Measurements from ENCODE around the gene NRG3. TPM values are rescaled to one million over a fixed set of nuclear protein-coding genes. Genes with fewer than 3 reads are reported as not detected.

NRG3 gene
- total and polyA plus RNA-seq, 2 of the 4 experiments (the other 2 are of a cell fraction): not detected

DNA sequence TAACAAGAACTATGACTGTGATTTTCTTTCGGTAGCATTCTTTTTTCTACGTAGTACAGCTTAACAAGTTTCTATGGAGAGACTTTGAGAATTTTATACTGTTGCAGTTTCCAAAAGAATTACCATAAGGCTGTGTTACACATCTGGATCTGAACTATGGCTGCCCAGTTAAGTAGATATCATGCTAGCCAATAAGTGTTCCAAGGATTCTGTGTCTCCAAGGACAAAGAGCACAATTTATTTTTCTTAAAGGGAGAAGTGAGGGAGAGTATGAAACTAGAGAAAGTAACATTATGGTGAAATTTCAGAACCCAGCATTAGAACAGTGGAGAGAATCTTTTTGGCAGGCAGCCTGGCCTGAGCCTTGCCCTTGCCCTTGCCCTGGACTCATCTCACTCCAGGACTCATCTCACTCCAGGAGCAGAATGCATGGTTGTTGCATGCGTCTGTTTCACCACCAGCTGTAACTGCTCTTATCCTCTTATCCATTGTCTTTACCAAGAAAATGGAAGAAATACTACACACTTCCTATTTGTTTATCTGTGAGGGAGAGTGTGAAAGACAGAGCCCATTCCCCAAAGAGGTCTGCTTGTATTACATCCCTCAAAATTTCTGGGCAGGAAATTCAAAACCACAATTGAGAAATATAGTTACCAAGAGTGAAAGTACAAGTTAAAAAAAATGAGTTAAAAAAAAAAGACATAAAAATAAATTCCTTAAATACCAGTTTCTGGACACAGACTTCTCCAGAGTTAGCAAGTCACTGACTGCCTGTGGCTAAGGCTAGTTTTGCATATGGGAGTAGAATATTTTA, 1067.5 kb downstream of the NRG3 start:
- no peak overlapping the region for H2BK20ac ChIP-seq (ENCODE audit: low read depth, low read length)
- H3K9me3 ChIP-seq (ENCODE audit: control insufficient read depth, insufficient read depth, low read length): 0 out of 2 replicates have a peak, but pooled peaks cover 3% of the 10 kb centered on the region
- no peak for ATAC-seq (ENCODE audit: low read depth)
- WGBS, 2 experiments (ENCODE audit: extremely low coverage in 2 of 2, insufficient read length in 1 of 2): no CpG with 5 or more reads among the region's 3 CpGs
- no peak overlapping the region for H2AK5ac ChIP-seq (ENCODE audit: low read depth, low read length)
- H3K9me1 ChIP-seq (ENCODE audit: insufficient read depth, low read length): no peaks in the 10 kb centered on the region
- H2BK15ac ChIP-seq (ENCODE audit: low read depth, low read length): no peak overlapping the region
- no peak for DNase-seq
- H3K9ac ChIP-seq (ENCODE audit: low read depth, low read length): no peak overlapping the region
- no peaks in the 10 kb centered on the region for H3K79me1 ChIP-seq (ENCODE audit: low read depth in 1 of 2, low read length in 2 of 2)
- TF ChIP-seq RCOR1 (IDR thresholded peaks at IDR 0.05; ENCODE audit: insufficient replicate concordance, low read length) (no peak), RAD21 (IDR thresholded peaks at IDR 0.05; ENCODE audit: low read length) (no peak), MXI1 (IDR thresholded peaks at IDR 0.05; ENCODE audit: borderline replicate concordance, low read depth, low read length) (no peak), ELK1 (IDR thresholded peaks at IDR 0.05; ENCODE audit: borderline replicate concordance, low read depth, low read length) (no peak), BHLHE40 (IDR thresholded peaks at IDR 0.05; ENCODE audit: low read depth, low read length) (no peak), POLR2A (IDR thresholded peaks at IDR 0.05; ENCODE audit: low read depth, low read length) (no peak), SMC3 (IDR thresholded peaks at IDR 0.05; ENCODE audit: low read depth, low read length) (no peak), CHD1 (IDR thresholded peaks at IDR 0.05; ENCODE audit: low read depth, low read length) (no peak), RFX5 (IDR thresholded peaks at IDR 0.05; ENCODE audit: low read depth, low read length) (no peak), USF2 (IDR thresholded peaks at IDR 0.05; ENCODE audit: low read depth, low read length) (no peak), NFE2L2 (IDR thresholded peaks at IDR 0.05; ENCODE audit: low read depth, low read length) (no peak), CEBPB (IDR thresholded peaks at IDR 0.05; ENCODE audit: low read depth, low read length) (no peak), MAZ (IDR thresholded peaks at IDR 0.05; ENCODE audit: borderline replicate concordance, low read depth, low read length) (no peak), MAFK (IDR thresholded peaks at IDR 0.05; ENCODE audit: low read depth, low read length) (no peak), FOS (IDR thresholded peaks at IDR 0.05; ENCODE audit: low read depth, low read length) (no peak)
- TF ChIP-seq, protein P1, sequence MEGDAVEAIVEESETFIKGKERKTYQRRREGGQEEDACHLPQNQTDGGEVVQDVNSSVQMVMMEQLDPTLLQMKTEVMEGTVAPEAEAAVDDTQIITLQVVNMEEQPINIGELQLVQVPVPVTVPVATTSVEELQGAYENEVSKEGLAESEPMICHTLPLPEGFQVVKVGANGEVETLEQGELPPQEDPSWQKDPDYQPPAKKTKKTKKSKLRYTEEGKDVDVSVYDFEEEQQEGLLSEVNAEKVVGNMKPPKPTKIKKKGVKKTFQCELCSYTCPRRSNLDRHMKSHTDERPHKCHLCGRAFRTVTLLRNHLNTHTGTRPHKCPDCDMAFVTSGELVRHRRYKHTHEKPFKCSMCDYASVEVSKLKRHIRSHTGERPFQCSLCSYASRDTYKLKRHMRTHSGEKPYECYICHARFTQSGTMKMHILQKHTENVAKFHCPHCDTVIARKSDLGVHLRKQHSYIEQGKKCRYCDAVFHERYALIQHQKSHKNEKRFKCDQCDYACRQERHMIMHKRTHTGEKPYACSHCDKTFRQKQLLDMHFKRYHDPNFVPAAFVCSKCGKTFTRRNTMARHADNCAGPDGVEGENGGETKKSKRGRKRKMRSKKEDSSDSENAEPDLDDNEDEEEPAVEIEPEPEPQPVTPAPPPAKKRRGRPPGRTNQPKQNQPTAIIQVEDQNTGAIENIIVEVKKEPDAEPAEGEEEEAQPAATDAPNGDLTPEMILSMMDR (conservative IDR thresholded peaks at IDR 0.05; ENCODE audit: low read depth, low read length): no peak
- no peak overlapping the region for H3K23ac ChIP-seq (ENCODE audit: low read depth, low read length)
- no peak overlapping the region for H4K5ac ChIP-seq (ENCODE audit: low read depth, low read length)
- CTCF ChIA-PET: no interaction called here
- no peak overlapping the region for H2BK120ac ChIP-seq (ENCODE audit: low read depth, low read length)
- POLR2A ChIA-PET (ENCODE audit: unreplicated experiment): no interaction called here
- H3K27ac ChIP-seq (ENCODE audit: insufficient read depth, low read length): no peak overlapping the region
- no peak overlapping the region for H2BK5ac ChIP-seq (ENCODE audit: low read depth, low read length, poor library complexity, severe bottlenecking)
- H3K4ac ChIP-seq (ENCODE audit: low read depth, low read length): no peak overlapping the region
- no peak overlapping the region for H3K56ac ChIP-seq (ENCODE audit: extremely low read depth, insufficient read depth, low read length)
- no peak overlapping the region for H3K4me3 ChIP-seq (ENCODE audit: insufficient read depth, low read depth, low read length)
- in situ Hi-C loops (cut with MboI; ENCODE audit: low sequenced_read_pairs) (no loop called here), dilution Hi-C loops (cut with HindIII; ENCODE audit: low sequenced_read_pairs, unreplicated experiment) (no loop called here), intact Hi-C loops (cut with micrococcal nuclease) (no loop called here)
- no peak overlapping the region for H3K14ac ChIP-seq (replicated peaks; ENCODE audit: low read depth, low read length)
- no peak overlapping the region for H3K4me2 ChIP-seq (ENCODE audit: low read depth, low read length)
- no peak overlapping the region for H4K91ac ChIP-seq (ENCODE audit: insufficient read depth, low read depth, low read length)
- no peaks in the 10 kb centered on the region for H3K36me3 ChIP-seq (ENCODE audit: control insufficient read depth, insufficient read depth, low read length)
- H4K20me1 ChIP-seq (ENCODE audit: insufficient read depth, low read length): no peaks in the 10 kb centered on the region
- H3K27me3 ChIP-seq (ENCODE audit: control insufficient read depth, insufficient read depth, low read length): no peaks in the 10 kb centered on the region
- H3K18ac ChIP-seq (ENCODE audit: low read depth, low read length): no peak overlapping the region
- no TSS peak for BruUV-seq (replicated peaks)
- H2AK9ac ChIP-seq (replicated peaks; ENCODE audit: low read depth, low read length, poor library complexity): no peak overlapping the region
- H4K8ac ChIP-seq (ENCODE audit: low read depth in 2 of 2, low read length in 2 of 2): no peak overlapping the region
- no peaks in the 10 kb centered on the region for H3K4me1 ChIP-seq (ENCODE audit: control insufficient read depth, insufficient read depth, low read length)
- no peak overlapping the region for H2AFZ ChIP-seq (replicated peaks; ENCODE audit: low read length, poor library complexity)

Measured in IMR-90 (cell line).